B cell (primary cell): ENCODE results near the gene DIP2A.

ENCODE experiments used
- CTCF ChIP-seq: fragments of 200-600 bp; IDR thresholded peaks from one replicate; pipeline ENCODE4 v1.8.0; 2022; ENCODE audit warnings: antibody characterized with exemption, mild to moderate bottlenecking
- EZH2 ChIP-seq: IDR thresholded peaks from 2 replicates; pipeline ENCODE4 v1.6.1; 2012; ENCODE audit warnings: borderline replicate concordance, low read depth, mild to moderate bottlenecking, moderate library complexity, low read length; ENCODE audit not compliant: insufficient read depth, poor library complexity, severe bottlenecking

- TF ChIP-seq CTCF (no peak), EZH2 (no peak)
These were observed 35.1 kb upstream of the DIP2A start for GRCh38 chr21:46423546-46424038.
